ENCODE results near the gene ABCB6.

GRCh38 chr2:219168932-219169331, 49.8 kb downstream of the ABCB6 start:
- TF ChIP-seq CTCF (conservative IDR thresholded peaks at IDR 0.05) (no peak), ZFX (IDR thresholded peaks at IDR 0.05) (no peak)
